HCT116 (cell line): ENCODE results near the gene CRMP1. TPM values are rescaled to one million over a fixed set of nuclear protein-coding genes. Genes with fewer than 3 reads are reported as not detected.

ENCODE experiments used
- ATAC-seq: fragments of 200-7000 bp; cut with Tn5 transposase; 2 replicates; pipeline ENCODE4 v1.9.1; 2020; ENCODE audit warnings: mild to moderate bottlenecking, moderate library complexity
- BruUV-seq: library from RNA; stranded (reverse); fragments of 400-500 nt; replicated peaks from 2 replicates; lab custom pipeline; 2021; lab: Mats Ljungman, UMichigan
- CTCF ChIA-PET: fragments of 300-600 bp; sonication (Branson Sonifier 250); formaldehyde crosslinking; loops from one replicate; lab custom pipeline; 2021; ENCODE audit warnings: antibody characterized with exemption; lab: Charles Lee
- POLR2A ChIA-PET: fragments of 300-600, 350-600 bp; sonication (Branson Sonifier 250); formaldehyde crosslinking; loops from one replicate; lab custom pipeline; 2021; ENCODE audit warnings: antibody characterized with exemption; lab: Charles Lee
- RAD21 ChIA-PET, 2 experiments: fragments of 300-600 bp; sonication (Branson Sonifier 250); formaldehyde crosslinking; loops; one replicate each; lab custom pipeline; 2023; ENCODE audit warnings: low total read pairs in 2 of 2; ENCODE audit not compliant: uncharacterized antibody in 2 of 2, unreplicated experiment in 2 of 2, low non-redundant PET in 1 of 2; lab: Charles Lee
- DNase-seq: peaks from one replicate; pipeline ENCODE4 v3.0.0-alpha.2; 2010; ENCODE audit warnings: low read depth, low spot score
- H2AFZ ChIP-seq: fragments of 200-600 bp; shearing (Covaris generic), sonication (generic); 2 replicates; pipeline ENCODE4 v1.6.1; 2017; ENCODE audit warnings: low read depth, mixed run types, mixed read lengths, antibody characterized with exemption, low read length; ENCODE audit not compliant: poor library complexity, severe bottlenecking
- H3K27ac ChIP-seq: 2 replicates; pipeline ENCODE4 v1.5.1; 2012; ENCODE audit warnings: low read depth, low read length
- H3K27me3 ChIP-seq: fragments of 200-600 bp; sonication (generic); 2 replicates; pipeline ENCODE4 v1.6.1; 2016; ENCODE audit warnings: mixed run types, low read length, mixed read lengths; ENCODE audit not compliant: insufficient read depth
- H3K36me3 ChIP-seq, 2 experiments: fragments of 200-500 bp in 1 of 2; fragments of 200-600 bp in 1 of 2; sonication (Bioruptor generic) in 1 of 2; sonication (generic) in 1 of 2; 2 replicates each; pipeline versions ENCODE4 v1.5.1 to v1.6.1; 2014 to 2016; ENCODE audit warnings: low read length in 2 of 2, inconsistent platforms in 1 of 2, mixed read lengths in 1 of 2, mixed run types in 1 of 2; ENCODE audit not compliant: insufficient read depth in 2 of 2, control insufficient read depth in 1 of 2
- H3K4me1 ChIP-seq, 2 experiments: fragments of 200-600 bp in 1 of 2; sonication (generic) in 1 of 2; 2 replicates each; pipeline versions ENCODE4 v1.5.1 to v1.6.1; 2012 to 2017; ENCODE audit warnings: low read length in 2 of 2, inconsistent platforms in 1 of 2, mild to moderate bottlenecking in 1 of 2, mixed read lengths in 1 of 2, mixed run types in 1 of 2, moderate library complexity in 1 of 2; ENCODE audit not compliant: insufficient read depth in 2 of 2, control insufficient read depth in 1 of 2
- H3K4me2 ChIP-seq: fragments of 200-600 bp; sonication (generic); 2 replicates; pipeline ENCODE4 v1.6.1; 2017; ENCODE audit warnings: mixed run types, low read length, mixed read lengths
- H3K4me3 ChIP-seq, 2 experiments: fragments of 200-600 bp in 1 of 2; sonication (generic) in 1 of 2; replicated peaks in 1 of 2; 2 replicates each; pipeline ENCODE4 v1.5.1; 2011 to 2016; ENCODE audit warnings: low read length in 2 of 2, control low read depth in 1 of 2, low read depth in 1 of 2, mild to moderate bottlenecking in 1 of 2, mixed read lengths in 1 of 2, mixed run types in 1 of 2
- H3K79me2 ChIP-seq: fragments of 200-600 bp; sonication (generic); 2 replicates; pipeline ENCODE4 v1.6.1; 2017; ENCODE audit warnings: mild to moderate bottlenecking, mixed run types, low read length, moderate library complexity, mixed read lengths; ENCODE audit not compliant: insufficient read depth
- H3K9ac ChIP-seq: fragments of 200-600 bp; sonication (generic); 2 replicates; pipeline ENCODE4 v1.6.1; 2016; ENCODE audit warnings: low read length, mixed read lengths
- H3K9me2 ChIP-seq: fragments of 200-600 bp; sonication (generic), shearing (Covaris generic); 2 replicates; pipeline ENCODE4 v1.6.1; 2017; ENCODE audit warnings: mixed run types, mild to moderate bottlenecking, moderate library complexity; ENCODE audit not compliant: insufficient read depth
- H3K9me3 ChIP-seq, 2 experiments: fragments of 200-500 bp in 1 of 2; fragments of 200-600 bp in 1 of 2; sonication (Bioruptor generic) in 1 of 2; sonication (generic) in 1 of 2; 2 replicates each; pipeline ENCODE4 v1.6.1; 2014 to 2017; ENCODE audit warnings: low read length in 2 of 2, mixed read lengths in 2 of 2, inconsistent platforms in 1 of 2, low read depth in 1 of 2, mild to moderate bottlenecking in 1 of 2, mixed run types in 1 of 2, moderate library complexity in 1 of 2; ENCODE audit not compliant: control insufficient read depth in 1 of 2, insufficient read depth in 1 of 2
- H4K20me1 ChIP-seq: fragments of 200-600 bp; sonication (generic), shearing (Covaris generic); 2 replicates; pipeline ENCODE4 v1.6.1; 2017; ENCODE audit warnings: mixed run types, mild to moderate bottlenecking, moderate library complexity; ENCODE audit not compliant: insufficient read depth
- CEBPB ChIP-seq: IDR thresholded peaks from 2 replicates; pipeline ENCODE4 v1.6.1; 2012; ENCODE audit warnings: low read depth
- EGR1 ChIP-seq: IDR thresholded peaks from 2 replicates; pipeline ENCODE4 v1.6.1; 2012; ENCODE audit warnings: low read depth
- ELF1 ChIP-seq: IDR thresholded peaks from 2 replicates; pipeline ENCODE4 v1.6.1; 2012; ENCODE audit warnings: low read depth, borderline replicate concordance
- EZH2 ChIP-seq: fragments of 200-600 bp; sonication (generic); IDR thresholded peaks from 2 replicates; pipeline ENCODE4 v1.6.1; 2017; ENCODE audit warnings: antibody characterized with exemption, mixed run types
- EZH2phosphoT487 ChIP-seq: fragments of 200-600 bp; IDR thresholded peaks from 2 replicates; pipeline ENCODE4 v1.6.1; 2018; ENCODE audit warnings: antibody characterized with exemption, borderline replicate concordance
- FOSL1 ChIP-seq: IDR thresholded peaks from 2 replicates; pipeline ENCODE4 v1.6.1; 2012; ENCODE audit warnings: low read depth
- JUND ChIP-seq: IDR thresholded peaks from 2 replicates; pipeline ENCODE4 v1.6.1; 2012
- RAD21 ChIP-seq: IDR thresholded peaks from 2 replicates; pipeline ENCODE4 v1.6.1; 2012; ENCODE audit warnings: low read depth, mild to moderate bottlenecking
- intact Hi-C: fragments of 100-400 bp; cut with micrococcal nuclease; formaldehyde crosslinking; loops from 2 replicates; pipeline ENCODE4 v1.10.0; 2022
- total RNA-seq: library from RNA; stranded (reverse); gene quantifications from one replicate; pipeline ENCODE4 v1.2.1, GENCODE V29; 2021; ENCODE audit not compliant: unreplicated experiment
- TF ChIP-seq, protein P1 (sequence below): IDR thresholded peaks from 2 replicates; pipeline ENCODE4 v1.6.1; 2012
- TF ChIP-seq, protein P2 (sequence below): IDR thresholded peaks from 2 replicates; pipeline ENCODE4 v1.6.1; 2012
- TF ChIP-seq, protein P3 (sequence below), 3 experiments: fragments of 200-600 bp in 1 of 3; sonication (generic) in 1 of 3; IDR thresholded peaks in 2 of 3; conservative IDR thresholded peaks in 1 of 3; 2 replicates each; pipeline ENCODE4 v1.5.1; 2012 to 2017; ENCODE audit warnings: low read depth in 2 of 3, low read length in 2 of 3, antibody characterized with exemption in 1 of 3, borderline replicate concordance in 1 of 3, control low read depth in 1 of 3, mild to moderate bottlenecking in 1 of 3, mixed read lengths in 1 of 3, mixed run types in 1 of 3, moderate library complexity in 1 of 3; ENCODE audit not compliant: insufficient read depth in 1 of 3

Gene CRMP1
- total RNA-seq, 1 experiment from 2014 or later, result not detected

DNA sequence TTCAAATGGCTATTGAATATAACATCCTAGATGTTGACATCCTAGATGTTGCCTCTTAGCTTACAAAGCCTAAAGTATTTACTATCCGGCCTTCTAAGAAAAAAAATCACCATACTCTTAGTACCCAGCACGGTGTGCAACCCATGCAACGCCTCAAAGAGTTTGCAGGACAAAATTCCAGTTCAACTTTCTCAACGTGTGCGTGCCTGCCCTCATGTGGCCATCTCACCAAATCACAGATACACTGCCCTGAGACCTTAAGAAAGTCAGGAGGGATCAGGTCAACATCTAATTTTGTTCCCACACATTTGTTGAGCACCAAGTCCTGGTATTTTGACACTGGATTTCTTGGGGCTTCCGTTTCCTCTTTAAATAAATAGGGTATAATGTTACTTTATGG lies 68.3 kb downstream of the CRMP1 start:
- ATAC-seq (peak; percentile 50), DNase-seq (peak; percentile 23)
- Histone ChIP-seq H3K79me2 (no peaks in the 10 kb centered on the region), H3K9ac (no peak overlapping the region), H4K20me1 (no peaks in the 10 kb centered on the region), H2AFZ (no peak overlapping the region), H3K27ac (no peak overlapping the region), H3K9me2 (no peaks in the 10 kb centered on the region), H3K9me3 (no peaks in the 10 kb centered on the region), H3K4me3 (no peak overlapping the region), H3K27me3 (peaks cover 17% of the 10 kb centered on the region)
- no TSS peak for BruUV-seq
- CTCF ChIA-PET, result interaction anchor here (3.3 kb wide), 1 partner anchor 155 kb away, joined by 12 read pairs; no protein-coding TSS in a partner anchor
- RAD21 ChIA-PET, result no interaction called here
- POLR2A ChIA-PET, result no interaction called here
- intact Hi-C loops, result loop anchor here (5.0 kb wide), 1 partner anchor 263 kb away; no protein-coding TSS in a partner anchor
- TF ChIP-seq, protein P1, sequence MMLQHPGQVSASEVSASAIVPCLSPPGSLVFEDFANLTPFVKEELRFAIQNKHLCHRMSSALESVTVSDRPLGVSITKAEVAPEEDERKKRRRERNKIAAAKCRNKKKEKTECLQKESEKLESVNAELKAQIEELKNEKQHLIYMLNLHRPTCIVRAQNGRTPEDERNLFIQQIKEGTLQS, result no peak
- TF ChIP-seq FOSL1 (no peak), CEBPB (no peak), EZH2phosphoT487 (no peak), ELF1 (no peak), EZH2 (no peak), JUND (no peak), EGR1 (no peak), RAD21 (peak; percentile 51)
- TF ChIP-seq, protein P2, sequence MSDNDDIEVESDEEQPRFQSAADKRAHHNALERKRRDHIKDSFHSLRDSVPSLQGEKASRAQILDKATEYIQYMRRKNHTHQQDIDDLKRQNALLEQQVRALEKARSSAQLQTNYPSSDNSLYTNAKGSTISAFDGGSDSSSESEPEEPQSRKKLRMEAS, result no peak
- TF ChIP-seq, protein P3, sequence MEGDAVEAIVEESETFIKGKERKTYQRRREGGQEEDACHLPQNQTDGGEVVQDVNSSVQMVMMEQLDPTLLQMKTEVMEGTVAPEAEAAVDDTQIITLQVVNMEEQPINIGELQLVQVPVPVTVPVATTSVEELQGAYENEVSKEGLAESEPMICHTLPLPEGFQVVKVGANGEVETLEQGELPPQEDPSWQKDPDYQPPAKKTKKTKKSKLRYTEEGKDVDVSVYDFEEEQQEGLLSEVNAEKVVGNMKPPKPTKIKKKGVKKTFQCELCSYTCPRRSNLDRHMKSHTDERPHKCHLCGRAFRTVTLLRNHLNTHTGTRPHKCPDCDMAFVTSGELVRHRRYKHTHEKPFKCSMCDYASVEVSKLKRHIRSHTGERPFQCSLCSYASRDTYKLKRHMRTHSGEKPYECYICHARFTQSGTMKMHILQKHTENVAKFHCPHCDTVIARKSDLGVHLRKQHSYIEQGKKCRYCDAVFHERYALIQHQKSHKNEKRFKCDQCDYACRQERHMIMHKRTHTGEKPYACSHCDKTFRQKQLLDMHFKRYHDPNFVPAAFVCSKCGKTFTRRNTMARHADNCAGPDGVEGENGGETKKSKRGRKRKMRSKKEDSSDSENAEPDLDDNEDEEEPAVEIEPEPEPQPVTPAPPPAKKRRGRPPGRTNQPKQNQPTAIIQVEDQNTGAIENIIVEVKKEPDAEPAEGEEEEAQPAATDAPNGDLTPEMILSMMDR (IDR thresholded peaks at IDR 0.05 in 2 of 3, conservative IDR thresholded peaks at IDR 0.05 in 1 of 3; ENCODE audit: borderline replicate concordance in 1 of 3, insufficient read depth in 1 of 3, low read depth in 2 of 3, low read length in 2 of 3), result peak; percentile 33 to 68 (median 67); a peak in 5 of 6 replicates
- TF ChIP-seq, all 23 proteins: peak for 2
- Histone ChIP-seq H3K36me3 (no peaks in the 10 kb centered on the region), H3K4me1 (peaks cover 0 to 7% of the 10 kb centered on the region in 2 experiments; a peak in 1 of 4 replicates), H3K4me2 (no peak overlapping the region)
